ENCODE measurements around the gene MYCT1.

- TF ChIP-seq CTCF (IDR thresholded peaks at IDR 0.05; ENCODE audit: insufficient read depth, low read length) (no peak), REST (IDR thresholded peaks at IDR 0.05; ENCODE audit: insufficient replicate concordance, low read depth) (no peak), POLR2AphosphoS5 (IDR thresholded peaks at IDR 0.05; ENCODE audit: low read depth) (no peak), SPI1 (IDR thresholded peaks at IDR 0.05; ENCODE audit: borderline replicate concordance, low read depth) (no peak), GABPA (IDR thresholded peaks at IDR 0.05; ENCODE audit: low read depth) (no peak)
Observed at GRCh38 chr6:152697634-152698033, at the start of gene MYCT1.
